ENCODE data around the gene GNAS-AS1.

GNAS-AS1 gene

GRCh38 chr20:58855506-58856389 lies 5.0 kb upstream of the GNAS-AS1 start:
- no peak for DNase-seq (ENCODE audit: low spot score)

GRCh38 chr20:58854638-58855471 lies 4.2 kb upstream of the GNAS-AS1 start:
- DNase-seq (ENCODE audit: low spot score): no peak

GRCh38 chr20:58853976-58854637 lies 3.4 kb upstream of the GNAS-AS1 start:
- no peak for DNase-seq (ENCODE audit: low spot score)

GRCh38 chr20:58853466-58853865 lies 2.8 kb upstream of the GNAS-AS1 start:
- no peak for DNase-seq (ENCODE audit: low spot score)

GRCh38 chr20:58852543-58853271 lies 2.0 kb upstream of the GNAS-AS1 start, which contains the start of gene GNAS:
TSS of gene GNAS (plus strand) at chr20:58852716.
- DNase-seq (ENCODE audit: low spot score): peak; percentile 68

- DNase-seq (ENCODE audit: low spot score): no peak
These were observed 1.3 kb upstream of the GNAS-AS1 start for GRCh38 chr20:58851969-58852458.

GRCh38 chr20:58851221-58851968 lies 693 bp upstream of the GNAS-AS1 start:
- no peak for DNase-seq (ENCODE audit: low spot score)

GRCh38 chr20:58847463-58847862 lies 3.2 kb downstream of the GNAS-AS1 start:
- DNase-seq (ENCODE audit: low spot score): no peak

- no peak for DNase-seq (ENCODE audit: low spot score)
These were observed 5.0 kb downstream of the GNAS-AS1 start for GRCh38 chr20:58845706-58846105.

- DNase-seq (ENCODE audit: low spot score): no peak
These were observed 7.6 kb downstream of the GNAS-AS1 start for GRCh38 chr20:58843128-58843556.

GRCh38 chr20:58842276-58842675 lies 8.4 kb downstream of the GNAS-AS1 start:
- DNase-seq (ENCODE audit: low spot score): no peak

GRCh38 chr20:58841539-58842264 lies 9.0 kb downstream of the GNAS-AS1 start:
- no peak for DNase-seq (ENCODE audit: low spot score)

GRCh38 chr20:58840816-58841538 lies 9.7 kb downstream of the GNAS-AS1 start:
- no peak for DNase-seq (ENCODE audit: low spot score)

- DNase-seq (ENCODE audit: low spot score): no peak
These were observed 10.5 kb downstream of the GNAS-AS1 start for GRCh38 chr20:58839991-58840747.

- peak; percentile 28 for DNase-seq (ENCODE audit: low spot score)
These were observed 11.2 kb downstream of the GNAS-AS1 start for GRCh38 chr20:58839474-58839874.

GRCh38 chr20:58838174-58838573 lies 12.5 kb downstream of the GNAS-AS1 start:
- DNase-seq (ENCODE audit: low spot score): no peak

- no peak for DNase-seq (ENCODE audit: low spot score)
These were observed 13.0 kb downstream of the GNAS-AS1 start for GRCh38 chr20:58837717-58838116.

- DNase-seq (ENCODE audit: low spot score): no peak
These were observed 14.0 kb downstream of the GNAS-AS1 start for GRCh38 chr20:58836616-58837204.

All from Ammon's horn (tissue), 1 donor.